Calu3 (cell line): ENCODE data around the gene GNA14. TPM values are rescaled to one million over a fixed set of nuclear protein-coding genes. Genes with fewer than 3 reads are reported as not detected.

ENCODE experiments used
- BruUV-seq: library from RNA; stranded (reverse); fragments of 400-500 nt; replicated peaks from 2 replicates; lab custom pipeline; 2021; lab: Mats Ljungman, UMichigan
- CTCF ChIA-PET: fragments of 300-600 bp; sonication (Branson Sonifier 250); formaldehyde crosslinking; loops from one replicate; lab custom pipeline; 2022; ENCODE audit warnings: antibody characterized with exemption; lab: Charles Lee
- DNase-seq: peaks from one replicate; pipeline ENCODE4 v3.0.0; 2022
- H3K27ac Mint-ChIP-seq: one replicate; pipeline ENCODE4 v1.8.0; 2022; ENCODE audit warnings: mixed read lengths; ENCODE audit not compliant: unreplicated experiment
- H3K27me3 Mint-ChIP-seq: one replicate; pipeline ENCODE4 v1.8.0; 2022; ENCODE audit warnings: mixed read lengths; ENCODE audit not compliant: unreplicated experiment
- H3K36me3 Mint-ChIP-seq: one replicate; pipeline ENCODE4 v1.8.0; 2022; ENCODE audit warnings: mild to moderate bottlenecking, moderate library complexity, mixed read lengths; ENCODE audit not compliant: insufficient read depth, unreplicated experiment
- H3K4me1 Mint-ChIP-seq: one replicate; pipeline ENCODE4 v1.8.0; 2022; ENCODE audit warnings: mild to moderate bottlenecking, low read depth, mixed read lengths; ENCODE audit not compliant: unreplicated experiment
- H3K4me3 Mint-ChIP-seq: one replicate; pipeline ENCODE4 v1.8.0; 2022; ENCODE audit warnings: mild to moderate bottlenecking, low read depth, moderate library complexity, mixed read lengths; ENCODE audit not compliant: unreplicated experiment
- H3K9me3 Mint-ChIP-seq: one replicate; pipeline ENCODE4 v1.8.0; 2022; ENCODE audit warnings: low read depth, mixed read lengths; ENCODE audit not compliant: unreplicated experiment
- intact Hi-C: fragments of 100-400 bp; cut with micrococcal nuclease; formaldehyde crosslinking; loops from one replicate; pipeline ENCODE4 v1.10.0; 2022; ENCODE audit not compliant: unreplicated experiment
- total RNA-seq: library from RNA; stranded (reverse); gene quantifications from 2 replicates; pipeline ENCODE4 v1.2.3, GENCODE V29; 2022
- TF ChIP-seq, protein P1 (sequence below): fragments of 200-600 bp; IDR thresholded peaks from one replicate; pipeline ENCODE4 v1.8.0; 2022; ENCODE audit warnings: antibody characterized with exemption; ENCODE audit not compliant: unreplicated experiment

GNA14 gene
- total RNA-seq, 1 experiment from 2014 or later, result not detected

DNA sequence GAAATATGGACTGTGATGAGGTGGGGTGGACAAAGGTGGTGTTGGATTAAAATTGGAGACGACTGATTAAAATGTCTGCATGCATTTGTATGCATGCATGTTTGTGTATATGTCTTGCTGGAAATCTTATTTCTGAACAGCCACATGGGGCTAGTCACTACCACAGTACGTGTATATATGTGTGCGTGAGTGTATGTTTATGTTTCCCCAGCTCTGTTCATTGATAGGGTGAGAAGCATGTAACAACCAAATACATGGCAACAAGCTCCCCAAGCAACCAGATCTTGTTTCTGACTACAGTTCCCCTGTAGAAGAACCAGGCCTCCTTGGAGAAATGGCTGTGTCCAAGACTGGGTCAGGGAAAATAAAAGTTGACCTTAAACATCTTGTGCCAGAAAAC is 139.7 kb downstream of the GNA14 start:
- Mint-ChIP-seq H3K4me1 (no peaks in the 10 kb centered on the region), H3K36me3 (no peaks in the 10 kb centered on the region), H3K4me3 (no peak overlapping the region), H3K27me3 (no peaks in the 10 kb centered on the region), H3K27ac (no peak overlapping the region), H3K9me3 (no peaks in the 10 kb centered on the region)
- BruUV-seq, result no TSS peak
- DNase-seq, result no peak
- TF ChIP-seq, protein P1, sequence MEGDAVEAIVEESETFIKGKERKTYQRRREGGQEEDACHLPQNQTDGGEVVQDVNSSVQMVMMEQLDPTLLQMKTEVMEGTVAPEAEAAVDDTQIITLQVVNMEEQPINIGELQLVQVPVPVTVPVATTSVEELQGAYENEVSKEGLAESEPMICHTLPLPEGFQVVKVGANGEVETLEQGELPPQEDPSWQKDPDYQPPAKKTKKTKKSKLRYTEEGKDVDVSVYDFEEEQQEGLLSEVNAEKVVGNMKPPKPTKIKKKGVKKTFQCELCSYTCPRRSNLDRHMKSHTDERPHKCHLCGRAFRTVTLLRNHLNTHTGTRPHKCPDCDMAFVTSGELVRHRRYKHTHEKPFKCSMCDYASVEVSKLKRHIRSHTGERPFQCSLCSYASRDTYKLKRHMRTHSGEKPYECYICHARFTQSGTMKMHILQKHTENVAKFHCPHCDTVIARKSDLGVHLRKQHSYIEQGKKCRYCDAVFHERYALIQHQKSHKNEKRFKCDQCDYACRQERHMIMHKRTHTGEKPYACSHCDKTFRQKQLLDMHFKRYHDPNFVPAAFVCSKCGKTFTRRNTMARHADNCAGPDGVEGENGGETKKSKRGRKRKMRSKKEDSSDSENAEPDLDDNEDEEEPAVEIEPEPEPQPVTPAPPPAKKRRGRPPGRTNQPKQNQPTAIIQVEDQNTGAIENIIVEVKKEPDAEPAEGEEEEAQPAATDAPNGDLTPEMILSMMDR, result no peak
- CTCF ChIA-PET, result no interaction called here
- intact Hi-C loops, result no loop called here

DNA sequence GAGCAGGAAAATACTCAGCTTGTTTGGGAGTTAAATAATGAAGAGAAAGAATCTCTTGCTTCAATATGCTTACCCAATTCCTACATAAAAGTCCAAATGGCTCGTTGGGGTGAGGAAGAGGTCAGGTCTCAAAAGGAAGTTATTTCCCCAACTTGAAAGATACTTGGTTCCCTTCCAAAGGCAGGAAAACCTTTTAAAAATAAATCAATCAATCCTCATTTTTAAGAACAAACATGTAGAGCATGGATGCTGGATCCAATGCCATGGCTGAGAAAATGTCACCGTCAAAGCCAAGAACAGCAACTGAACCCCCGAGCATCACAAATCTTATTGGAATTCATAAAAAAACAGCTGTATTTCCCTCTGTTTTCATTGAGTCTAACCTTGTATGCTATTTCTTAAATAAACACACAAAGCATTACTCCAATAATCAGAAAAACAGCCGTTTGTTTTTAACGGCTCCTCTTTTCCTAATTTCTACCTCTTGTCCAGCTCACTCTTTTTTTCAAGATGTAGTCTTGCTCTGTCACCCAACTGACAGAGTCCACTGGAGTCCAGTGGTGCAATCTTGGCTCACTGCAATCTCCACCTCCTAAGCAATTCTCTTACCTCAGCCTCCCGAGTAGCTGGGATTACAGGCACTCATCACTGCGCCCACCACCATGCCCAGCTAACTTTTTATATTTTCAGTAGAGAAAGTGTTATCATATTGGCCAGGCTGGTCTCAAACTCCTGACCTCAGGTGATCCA is 140.7 kb downstream of the GNA14 start:
- no peaks in the 10 kb centered on the region for H3K4me1 Mint-ChIP-seq
- H3K36me3 Mint-ChIP-seq, result no peaks in the 10 kb centered on the region
- H3K27me3 Mint-ChIP-seq, result no peaks in the 10 kb centered on the region
- no TSS peak for BruUV-seq
- no peak overlapping the region for H3K27ac Mint-ChIP-seq
- no peaks in the 10 kb centered on the region for H3K9me3 Mint-ChIP-seq
- no peak for DNase-seq
- H3K4me3 Mint-ChIP-seq, result no peak overlapping the region
- CTCF ChIA-PET, result no interaction called here
- intact Hi-C loops, result no loop called here
- TF ChIP-seq, protein P1, result no peak

DNA sequence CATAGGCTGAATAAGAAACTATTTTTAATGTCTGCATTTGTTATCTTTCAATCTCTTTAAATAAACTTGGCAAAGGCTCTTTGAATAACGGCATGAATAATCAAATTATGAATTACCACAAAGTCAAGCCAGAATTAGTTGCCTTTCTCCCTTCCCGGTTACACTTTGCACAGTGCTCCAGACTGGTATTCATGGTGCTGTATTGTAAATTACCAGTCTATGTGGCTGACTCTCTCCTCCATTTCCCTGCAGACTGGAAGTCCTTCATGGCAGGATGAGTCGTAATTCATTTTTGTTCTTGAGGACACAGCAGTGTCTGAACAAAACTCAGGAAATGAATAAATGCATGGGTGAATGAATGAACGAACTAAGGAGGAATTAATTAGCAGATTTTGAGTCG is 142.9 kb downstream of the GNA14 start:
- no peak overlapping the region for H3K27ac Mint-ChIP-seq

DNA sequence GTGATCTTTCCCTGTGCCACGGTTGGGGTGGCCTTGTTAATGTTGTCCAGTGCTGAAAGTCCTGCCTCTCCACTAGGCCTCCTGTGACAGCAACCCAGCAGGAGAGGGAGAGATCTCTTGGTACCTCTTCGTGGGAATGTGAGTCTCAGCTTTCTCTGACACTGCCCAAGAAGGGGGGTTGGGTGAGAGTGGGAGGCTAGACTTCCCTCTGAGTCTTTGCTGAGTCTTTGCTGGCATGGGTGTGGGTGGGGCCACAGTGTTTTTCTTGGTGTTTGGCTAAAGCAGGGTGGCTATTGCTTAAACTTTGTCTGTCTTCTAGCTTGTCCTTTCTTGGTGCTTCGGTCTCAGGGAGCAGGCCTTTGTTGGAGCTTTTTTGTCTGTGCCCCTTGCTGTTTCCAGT is 145.6 kb downstream of the GNA14 start:
- no peaks in the 10 kb centered on the region for H3K4me1 Mint-ChIP-seq
- H3K9me3 Mint-ChIP-seq, result no peaks in the 10 kb centered on the region
- no TSS peak for BruUV-seq
- no peak overlapping the region for H3K27ac Mint-ChIP-seq
- CTCF ChIA-PET, result no interaction called here
- TF ChIP-seq, protein P1, result no peak
- intact Hi-C loops, result no loop called here
- no peak for DNase-seq
- H3K4me3 Mint-ChIP-seq, result no peak overlapping the region
- H3K27me3 Mint-ChIP-seq, result no peaks in the 10 kb centered on the region
- no peaks in the 10 kb centered on the region for H3K36me3 Mint-ChIP-seq

More for the DNA sequence above, 142.9 kb downstream of the GNA14 start:
- H3K4me1 Mint-ChIP-seq, result no peaks in the 10 kb centered on the region
- no peaks in the 10 kb centered on the region for H3K9me3 Mint-ChIP-seq
- TF ChIP-seq, protein P1, result no peak
- no peak overlapping the region for H3K4me3 Mint-ChIP-seq
- no peak for DNase-seq
- no TSS peak for BruUV-seq
- no peaks in the 10 kb centered on the region for H3K36me3 Mint-ChIP-seq
- CTCF ChIA-PET, result no interaction called here
- intact Hi-C loops, result no loop called here
- no peaks in the 10 kb centered on the region for H3K27me3 Mint-ChIP-seq
